Ammon's horn (tissue), 1 donor: Measurements from ENCODE around the gene PIK3C2A.
"Not testable (repeated sequence)": the region's sequence is repeated elsewhere in the genome, so short reads cannot be mapped to it uniquely, and the experiment has no call there.

Experiments
- DNase-seq: peaks from one replicate; pipeline ENCODE4 v3.0.0-alpha.2; 2016; ENCODE audit warnings: low spot score

The PIK3C2A gene, protein sequence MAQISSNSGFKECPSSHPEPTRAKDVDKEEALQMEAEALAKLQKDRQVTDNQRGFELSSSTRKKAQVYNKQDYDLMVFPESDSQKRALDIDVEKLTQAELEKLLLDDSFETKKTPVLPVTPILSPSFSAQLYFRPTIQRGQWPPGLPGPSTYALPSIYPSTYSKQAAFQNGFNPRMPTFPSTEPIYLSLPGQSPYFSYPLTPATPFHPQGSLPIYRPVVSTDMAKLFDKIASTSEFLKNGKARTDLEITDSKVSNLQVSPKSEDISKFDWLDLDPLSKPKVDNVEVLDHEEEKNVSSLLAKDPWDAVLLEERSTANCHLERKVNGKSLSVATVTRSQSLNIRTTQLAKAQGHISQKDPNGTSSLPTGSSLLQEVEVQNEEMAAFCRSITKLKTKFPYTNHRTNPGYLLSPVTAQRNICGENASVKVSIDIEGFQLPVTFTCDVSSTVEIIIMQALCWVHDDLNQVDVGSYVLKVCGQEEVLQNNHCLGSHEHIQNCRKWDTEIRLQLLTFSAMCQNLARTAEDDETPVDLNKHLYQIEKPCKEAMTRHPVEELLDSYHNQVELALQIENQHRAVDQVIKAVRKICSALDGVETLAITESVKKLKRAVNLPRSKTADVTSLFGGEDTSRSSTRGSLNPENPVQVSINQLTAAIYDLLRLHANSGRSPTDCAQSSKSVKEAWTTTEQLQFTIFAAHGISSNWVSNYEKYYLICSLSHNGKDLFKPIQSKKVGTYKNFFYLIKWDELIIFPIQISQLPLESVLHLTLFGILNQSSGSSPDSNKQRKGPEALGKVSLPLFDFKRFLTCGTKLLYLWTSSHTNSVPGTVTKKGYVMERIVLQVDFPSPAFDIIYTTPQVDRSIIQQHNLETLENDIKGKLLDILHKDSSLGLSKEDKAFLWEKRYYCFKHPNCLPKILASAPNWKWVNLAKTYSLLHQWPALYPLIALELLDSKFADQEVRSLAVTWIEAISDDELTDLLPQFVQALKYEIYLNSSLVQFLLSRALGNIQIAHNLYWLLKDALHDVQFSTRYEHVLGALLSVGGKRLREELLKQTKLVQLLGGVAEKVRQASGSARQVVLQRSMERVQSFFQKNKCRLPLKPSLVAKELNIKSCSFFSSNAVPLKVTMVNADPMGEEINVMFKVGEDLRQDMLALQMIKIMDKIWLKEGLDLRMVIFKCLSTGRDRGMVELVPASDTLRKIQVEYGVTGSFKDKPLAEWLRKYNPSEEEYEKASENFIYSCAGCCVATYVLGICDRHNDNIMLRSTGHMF (N-terminal part only)

DNA sequence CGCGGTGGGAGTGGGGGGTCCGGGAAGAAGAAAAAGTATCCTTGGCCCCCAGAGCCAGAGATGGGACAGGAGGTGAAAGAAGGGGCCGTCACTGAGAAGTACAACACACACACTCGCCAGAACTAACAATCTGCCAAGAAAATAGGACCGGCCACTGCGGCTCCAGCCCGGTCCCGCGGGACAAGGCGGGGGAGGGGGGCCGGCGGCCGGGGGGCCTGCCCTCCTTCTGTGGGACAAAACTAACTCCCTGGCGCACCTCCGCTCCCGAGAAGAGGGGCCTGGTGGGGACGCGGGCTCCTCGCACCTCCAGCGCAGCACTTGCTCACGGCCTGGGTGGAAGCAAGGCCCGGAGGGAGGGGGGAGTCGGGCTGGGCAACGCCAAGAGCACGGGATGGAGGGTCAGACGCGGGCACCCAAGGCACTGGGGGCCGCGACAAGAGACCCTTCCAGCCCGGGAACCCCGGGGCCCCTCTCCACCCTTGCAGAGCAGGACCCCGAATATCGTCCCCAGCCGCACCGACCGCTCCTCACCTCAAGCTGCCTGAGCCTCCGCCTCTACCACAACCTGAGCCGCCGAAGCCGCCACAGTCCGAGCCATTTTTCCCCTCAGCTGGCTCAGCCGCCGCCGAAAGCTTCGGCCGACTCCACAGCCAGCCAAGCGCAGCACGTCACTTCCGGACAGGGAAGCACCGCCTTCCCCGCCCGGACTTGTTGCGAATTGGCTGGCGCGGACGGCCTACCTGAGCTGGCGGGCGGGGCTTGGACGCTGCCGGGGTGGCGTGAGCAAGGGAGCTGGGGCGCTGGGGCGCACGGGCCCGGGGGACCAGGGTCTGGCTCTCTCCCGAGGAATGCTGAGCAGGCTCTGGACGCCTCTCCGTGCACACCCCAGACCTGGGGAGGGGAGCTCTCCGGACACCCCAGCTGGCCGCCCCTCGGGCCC lies at the start of gene PIK3C2A:
PIK3C2A (minus strand) TSS at position 670 of the 940 bp plus-strand sequence. CDS start 38,245 bp downstream, outside the sequence.
- peak; percentile 98 for DNase-seq

DNA sequence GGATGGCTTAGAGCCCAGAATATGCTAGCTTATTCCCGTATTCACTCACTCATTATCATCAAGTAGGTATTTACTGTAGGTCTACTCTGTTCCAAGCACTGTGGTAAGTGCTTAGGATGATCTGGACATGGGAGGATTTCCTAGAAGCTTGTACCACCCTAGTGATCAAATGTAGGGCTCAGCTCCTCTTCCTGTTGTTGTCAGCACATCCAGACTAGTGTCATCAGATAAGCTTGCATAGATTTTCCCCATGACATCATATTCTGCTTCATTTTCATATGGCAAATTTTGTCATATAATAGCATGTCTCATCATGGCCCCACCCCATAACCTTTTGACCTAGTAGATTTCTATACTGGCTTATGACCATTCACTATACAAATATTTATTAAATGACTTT lies 49.4 kb upstream of the PIK3C2A start:
- no peak for DNase-seq

GRCh38 chr11:17256512-17256911 lies 48.7 kb upstream of the PIK3C2A start:
- no peak for DNase-seq

GRCh38 chr11:17252704-17253103 lies 44.9 kb upstream of the PIK3C2A start:
- DNase-seq, result no peak

DNA sequence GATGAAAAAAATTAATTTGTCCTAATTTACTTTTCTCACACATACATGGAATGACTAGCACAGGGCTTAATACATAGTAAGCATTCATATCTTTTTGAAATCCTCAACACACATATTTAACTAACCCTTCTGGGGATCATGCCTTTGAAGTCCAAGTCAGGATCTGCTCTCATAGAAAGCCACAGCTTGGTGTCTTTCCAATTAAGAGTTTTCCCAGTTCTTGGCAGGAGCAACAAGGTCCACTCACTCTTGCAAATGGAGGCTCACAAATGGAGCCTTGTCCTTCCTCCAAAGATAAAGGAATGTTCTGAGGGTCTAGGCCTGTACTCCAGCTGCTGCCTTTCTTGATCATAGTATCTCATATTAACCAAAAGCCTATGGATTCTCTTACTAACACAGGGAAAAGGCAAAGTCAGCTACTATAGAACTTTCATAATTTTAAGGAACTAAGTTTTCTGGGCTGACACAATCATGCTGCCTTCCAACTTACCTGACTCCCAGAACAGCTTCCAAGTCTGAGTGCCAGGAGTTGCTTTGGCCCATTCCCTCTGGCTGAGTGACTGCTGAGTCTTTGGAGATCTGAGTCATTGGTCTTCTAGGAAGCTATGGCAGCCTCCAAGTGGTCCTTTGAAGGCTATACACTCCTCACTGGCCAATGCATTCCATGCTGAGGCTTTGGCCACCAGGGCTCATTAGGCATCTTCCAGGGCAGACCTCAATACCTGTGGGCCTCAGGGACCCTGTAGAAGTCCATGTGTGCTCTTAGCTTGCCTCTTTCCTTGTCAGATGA lies 43.0 kb upstream of the PIK3C2A start:
- no peak for DNase-seq

GRCh38 chr11:17244046-17244445 lies 36.3 kb upstream of the PIK3C2A start:
- no peak for DNase-seq

- DNase-seq, result not testable (repeated sequence)
These were observed 35.2 kb upstream of the PIK3C2A start for GRCh38 chr11:17242954-17243353.

GRCh38 chr11:17240780-17241179 lies 33.0 kb upstream of the PIK3C2A start:
- DNase-seq, result no peak

DNA sequence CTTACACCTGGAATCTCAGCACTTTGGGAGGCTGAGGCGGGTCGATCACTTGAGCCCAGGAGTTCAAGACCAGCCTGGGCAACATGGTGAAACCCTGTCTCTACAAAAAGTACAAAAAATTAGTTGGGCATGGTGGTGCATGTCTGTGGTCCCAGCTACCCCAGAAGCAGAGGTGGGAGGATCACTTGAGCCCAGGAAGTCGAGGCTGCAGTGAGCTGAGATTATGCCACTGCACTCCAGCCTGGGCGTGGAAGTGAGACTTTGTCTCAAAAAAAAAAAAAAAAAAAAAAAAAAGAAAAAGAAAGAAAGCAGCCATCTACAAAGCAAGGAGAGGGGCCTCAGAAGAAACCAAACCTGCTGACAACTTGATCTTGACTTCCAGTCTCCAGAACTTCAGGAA lies 32.1 kb upstream of the PIK3C2A start:
- not testable (repeated sequence) for DNase-seq

GRCh38 chr11:17238377-17238776 lies 30.6 kb upstream of the PIK3C2A start:
- DNase-seq, result no peak

GRCh38 chr11:17233101-17233500 lies 25.3 kb upstream of the PIK3C2A start:
- DNase-seq, result no peak

- DNase-seq, result no peak
These were observed 23.4 kb upstream of the PIK3C2A start for GRCh38 chr11:17230867-17231851.

DNA sequence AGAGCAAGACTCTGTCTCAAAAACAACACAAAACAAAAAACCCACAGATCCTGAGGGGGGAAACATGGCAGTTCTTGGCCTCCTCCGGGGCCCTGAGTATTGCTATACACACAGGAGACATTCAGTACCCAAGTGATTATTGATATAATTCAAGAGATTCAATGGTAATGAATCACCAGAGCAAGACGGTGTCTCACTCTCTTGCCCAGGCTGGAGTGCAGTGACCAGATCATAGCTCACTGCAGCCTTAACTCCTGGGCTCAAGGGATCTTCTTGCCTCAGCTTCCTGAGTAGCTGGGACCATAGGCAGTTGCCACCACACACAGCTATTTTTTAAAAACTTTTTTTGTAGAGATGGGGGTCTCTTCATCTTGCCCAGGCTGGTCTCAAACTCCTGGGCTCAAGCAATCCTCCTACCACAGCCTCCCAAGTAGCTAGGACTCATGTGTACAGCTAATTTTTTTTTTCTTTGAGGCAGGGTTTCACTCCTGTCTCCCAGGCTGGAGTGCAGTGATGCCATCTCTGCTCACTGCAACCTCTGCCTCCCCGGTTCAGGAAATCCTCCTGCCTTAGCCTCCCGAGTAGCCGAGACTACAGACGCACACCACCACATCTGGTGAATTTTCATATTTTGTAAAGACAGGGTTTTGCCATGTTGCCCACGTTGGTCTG lies 21.8 kb upstream of the PIK3C2A start:
- no peak for DNase-seq

DNA sequence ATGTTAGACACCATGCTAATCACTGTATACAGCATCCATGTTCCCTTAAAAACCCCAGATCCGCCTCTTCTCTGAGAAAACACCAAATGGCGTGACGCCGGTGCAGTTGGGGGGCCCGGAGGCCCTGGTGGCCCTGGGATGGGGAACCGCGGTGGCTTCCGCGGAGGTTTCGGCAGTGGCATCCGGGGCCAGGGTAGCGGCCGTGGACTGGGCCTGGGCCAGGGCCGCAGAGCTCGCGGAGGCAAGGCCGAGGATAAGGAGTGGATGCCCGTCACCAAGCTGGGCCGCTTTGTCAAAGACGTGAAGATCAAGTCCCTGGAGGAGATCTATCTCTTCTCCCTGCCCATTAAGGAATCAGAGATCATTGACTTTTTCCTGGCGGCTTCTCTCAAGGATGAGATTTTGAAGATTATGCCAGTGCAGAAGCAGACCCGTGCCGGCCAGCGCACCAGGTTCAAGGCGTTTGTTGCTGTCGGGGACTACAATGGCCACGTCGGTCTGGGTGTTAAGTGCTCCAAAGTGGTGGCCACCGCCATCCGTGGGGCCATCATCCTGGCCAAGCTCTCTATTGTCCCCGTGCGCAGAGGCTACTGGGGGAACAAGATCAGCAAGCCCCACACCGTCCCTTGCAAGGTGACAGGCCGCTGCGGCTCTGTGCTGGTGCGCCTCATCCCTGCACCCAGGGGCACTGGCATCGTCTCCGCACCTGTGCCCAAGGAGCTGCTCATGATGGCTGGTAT lies 20.6 kb upstream of the PIK3C2A start:
- DNase-seq, result not testable (repeated sequence)

GRCh38 chr11:17224727-17225126 lies 16.9 kb upstream of the PIK3C2A start:
- no peak for DNase-seq

- DNase-seq, result no peak
These were observed 14.2 kb upstream of the PIK3C2A start for GRCh38 chr11:17221968-17222367.

DNA sequence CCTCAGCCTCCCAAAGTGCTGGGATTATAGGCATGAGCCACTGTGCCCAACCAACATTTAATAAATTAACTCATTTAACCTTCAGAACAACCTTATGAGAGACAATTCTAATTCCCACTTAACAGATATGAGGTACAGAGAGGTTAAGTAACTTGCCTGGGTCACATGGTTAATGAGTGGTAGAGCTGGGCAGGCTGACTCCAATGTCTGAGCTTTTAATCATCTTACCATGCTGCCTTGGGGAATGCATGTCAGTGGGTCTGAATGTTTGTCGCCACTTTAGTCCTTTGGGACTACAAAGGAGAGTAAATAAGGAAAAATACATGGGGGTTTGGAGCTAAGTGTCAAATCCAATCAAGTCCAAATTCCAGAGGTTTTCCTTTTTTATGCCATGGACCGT lies 11.2 kb upstream of the PIK3C2A start:
- DNase-seq, result no peak

- no peak for DNase-seq
These were observed 10.6 kb upstream of the PIK3C2A start for GRCh38 chr11:17218403-17218802.
